CD14-positive monocyte (primary cell): ENCODE data around the gene PRKACG. TPM values are rescaled to one million over a fixed set of nuclear protein-coding genes. Genes with fewer than 3 reads are reported as not detected.

Experiments
- DNase-seq, 3 donors: peaks; one replicate each; pipeline ENCODE4 v3.0.0-alpha.2; 2011 to 2022
- H2AFZ ChIP-seq: 2 replicates; pipeline ENCODE4 v1.6.0; 2012; ENCODE audit warnings: mild to moderate bottlenecking, low read depth, low read length, inconsistent platforms; ENCODE audit not compliant: insufficient read depth, poor library complexity, severe bottlenecking
- H3K27ac ChIP-seq, 2 donors: 1 replicate in 1 of 2; 2 replicates in 1 of 2; pipeline ENCODE4 v1.5.1; 2012 to 2013; ENCODE audit warnings: low read length in 2 of 2, control low read depth in 1 of 2, inconsistent platforms in 1 of 2, low read depth in 1 of 2, mild to moderate bottlenecking in 1 of 2
- H3K27me3 ChIP-seq, 2 donors: one replicate each; pipeline versions ENCODE4 v1.6.0 to v1.6.1; 2011 to 2013; ENCODE audit warnings: low read length in 2 of 2; ENCODE audit not compliant: control insufficient read depth in 2 of 2, insufficient read depth in 2 of 2
- H3K36me3 ChIP-seq, 2 donors: replicated peaks in 1 of 2; 1 replicate in 1 of 2; 2 replicates in 1 of 2; pipeline versions ENCODE4 v1.5.1 to v1.6.1; 2012 to 2013; ENCODE audit warnings: low read length in 2 of 2, control low read depth in 1 of 2, inconsistent platforms in 1 of 2, mild to moderate bottlenecking in 1 of 2; ENCODE audit not compliant: insufficient read depth in 2 of 2, control insufficient read depth in 1 of 2
- H3K4me1 ChIP-seq, 2 donors: 1 replicate in 1 of 2; 2 replicates in 1 of 2; pipeline versions ENCODE4 v1.5.1 to v1.6.1; 2012 to 2013; ENCODE audit warnings: low read length in 2 of 2, control low read depth in 1 of 2, inconsistent platforms in 1 of 2, mild to moderate bottlenecking in 1 of 2, moderate library complexity in 1 of 2; ENCODE audit not compliant: insufficient read depth in 2 of 2, control insufficient read depth in 1 of 2
- H3K4me2 ChIP-seq: replicated peaks from 2 replicates; pipeline ENCODE3; 2012; ENCODE audit warnings: low read length, moderate library complexity, mild to moderate bottlenecking; ENCODE audit not compliant: poor library complexity, severe bottlenecking; ENCODE audit errors: extremely low read depth
- H3K4me3 ChIP-seq, 3 experiments: fragments of 200-600 bp in 1 of 3; sonication (generic) in 1 of 3; replicated peaks in 1 of 3; 1 replicate in 2 of 3; 2 replicates in 1 of 3; pipeline ENCODE4 v1.5.1; 2011 to 2013; ENCODE audit warnings: low read length in 3 of 3, mild to moderate bottlenecking in 3 of 3, control low read depth in 2 of 3, low read depth in 2 of 3, inconsistent platforms in 1 of 3, moderate library complexity in 1 of 3
- H3K79me2 ChIP-seq: 2 replicates; pipeline ENCODE4 v1.6.0; 2012; ENCODE audit warnings: mild to moderate bottlenecking, control low read depth, inconsistent platforms, low read length, moderate library complexity; ENCODE audit not compliant: insufficient read depth
- H3K9ac ChIP-seq: 2 replicates; pipeline ENCODE4 v1.6.0; 2017; ENCODE audit warnings: low read length, mild to moderate bottlenecking; ENCODE audit not compliant: insufficient read depth, poor library complexity, severe bottlenecking
- H3K9me3 ChIP-seq, 2 donors: replicated peaks in 1 of 2; 1 replicate in 1 of 2; 2 replicates in 1 of 2; pipeline versions ENCODE4 v1.5.1 to v1.6.1; 2012 to 2013; ENCODE audit warnings: low read length in 2 of 2, control low read depth in 1 of 2; ENCODE audit not compliant: control insufficient read depth in 1 of 2, insufficient read depth in 1 of 2
- H4K20me1 ChIP-seq: 2 replicates; pipeline ENCODE4 v1.6.0; 2012; ENCODE audit warnings: mild to moderate bottlenecking, low read length, control low read depth, moderate library complexity; ENCODE audit not compliant: insufficient read depth
- H3K27ac Mint-ChIP-seq, 7 donors: one replicate each; pipeline ENCODE4 v1.8.0; 2020; ENCODE audit warnings: mild to moderate bottlenecking in 7 of 7, mixed read lengths in 7 of 7, moderate library complexity in 6 of 7, inconsistent platforms in 2 of 7
- H3K27me3 Mint-ChIP-seq, 3 donors: one replicate each; pipeline ENCODE4 v1.8.0; 2021 to 2022; ENCODE audit warnings: low read depth in 3 of 3, mild to moderate bottlenecking in 3 of 3, mixed read lengths in 3 of 3, moderate library complexity in 3 of 3, inconsistent platforms in 1 of 3
- H3K36me3 Mint-ChIP-seq, 2 donors: one replicate each; pipeline ENCODE4 v1.8.0; 2020; ENCODE audit warnings: mixed read lengths in 2 of 2, inconsistent platforms in 1 of 2, mild to moderate bottlenecking in 1 of 2
- H3K4me1 Mint-ChIP-seq: one replicate; pipeline ENCODE4 v1.8.0; 2020; ENCODE audit warnings: mild to moderate bottlenecking, mixed read lengths
- H3K4me3 Mint-ChIP-seq, 2 donors: one replicate each; pipeline ENCODE4 v1.8.0; 2020; ENCODE audit warnings: mild to moderate bottlenecking in 2 of 2, mixed read lengths in 2 of 2, moderate library complexity in 1 of 2
- H3K9me3 Mint-ChIP-seq, 7 donors: one replicate each; pipeline ENCODE4 v1.8.0; 2020 to 2022; ENCODE audit warnings: mixed read lengths in 7 of 7, mild to moderate bottlenecking in 6 of 7, moderate library complexity in 6 of 7, inconsistent platforms in 2 of 7
- CTCF ChIP-seq: fragments of 200-600 bp; IDR thresholded peaks from one replicate; pipeline ENCODE4 v1.8.0; 2022; ENCODE audit warnings: antibody characterized with exemption, mild to moderate bottlenecking
- WGBS: methylation state at CpG from one replicate; pipeline ENCODE4 v1.1.5; 2013; ENCODE audit warnings: missing lambda C conversion rate; ENCODE audit not compliant: insufficient coverage; 5-methylcytosine and 5-hydroxymethylcytosine counted together
- intact Hi-C, 2 donors: fragments of 100-400 bp; cut with micrococcal nuclease; formaldehyde crosslinking; loops; one replicate each; pipeline versions ENCODE4 v1.15.0 to v1.15.1; 2023
- polyA plus RNA-seq, 3 donors: library from polyadenylated mRNA; depleted of rRNA in 1 of 3; unstranded in 2 of 3; stranded (reverse) in 1 of 3; fragments of 300-500 nt in 2 of 3; fragments of >200 nt in 1 of 3; fragmentation: Illumina TruSeq in 2 of 3; gene quantifications; 1 replicate in 2 of 3; 2 replicates in 1 of 3; pipeline ENCODE4 v1.2.3, GENCODE V29; 2012 to 2021

PRKACG gene
- polyA plus RNA-seq, 3 donors, result not detected

- no peak overlapping the region for H3K27ac ChIP-seq
- intact Hi-C loops, result no loop called here
Measured at GRCh38 chr9:69030851-69031645, 17.1 kb upstream of the PRKACG start.

GRCh38 chr9:69029535-69029934 is 15.6 kb upstream of the PRKACG start:
- Histone ChIP-seq H3K79me2 (no peaks in the 10 kb centered on the region), H3K9ac (no peak overlapping the region), H3K4me2 (no peak overlapping the region), H3K36me3 (no peaks in the 10 kb centered on the region), H4K20me1 (no peaks in the 10 kb centered on the region), H3K27ac (no peak overlapping the region), H3K4me3 (no peak overlapping the region), H3K4me1 (no peaks in the 10 kb centered on the region), H3K27me3 (no peaks in the 10 kb centered on the region), H2AFZ (no peak overlapping the region), H3K9me3 (peaks cover 0 to 6% of the 10 kb centered on the region in 2 donors)
- intact Hi-C loops, result loop anchor here in 1 of 2 donors (10.0 kb wide), 1 partner anchor 445 kb away; no protein-coding TSS in a partner anchor
- H3K36me3 Mint-ChIP-seq, result no peaks in the 10 kb centered on the region
- no peak overlapping the region for H3K27ac Mint-ChIP-seq
- no peak overlapping the region for H3K4me3 Mint-ChIP-seq
- no peak for DNase-seq
- H3K4me1 Mint-ChIP-seq, result peaks cover 14% of the 10 kb centered on the region
- peaks cover 0 to 11% (median 8%) of the 10 kb centered on the region in 7 donors for H3K9me3 Mint-ChIP-seq
- H3K27me3 Mint-ChIP-seq, result peaks cover 0 to 5% (median 0%) of the 10 kb centered on the region in 3 donors
- TF ChIP-seq CTCF, result no peak

More at GRCh38 chr9:69030851-69031645, 17.1 kb upstream of the PRKACG start:
- Histone ChIP-seq H3K79me2 (no peaks in the 10 kb centered on the region), H3K9me3 (peaks cover 0 to 6% of the 10 kb centered on the region in 2 donors), H3K4me1 (peaks cover 4 to 6% of the 10 kb centered on the region in 2 donors), H3K9ac (no peak overlapping the region), H3K4me2 (no peak overlapping the region), H3K27me3 (no peaks in the 10 kb centered on the region), H3K36me3 (no peaks in the 10 kb centered on the region), H3K4me3 (no peak overlapping the region), H2AFZ (no peak overlapping the region), H4K20me1 (no peaks in the 10 kb centered on the region)
- peaks cover 18% of the 10 kb centered on the region for H3K4me1 Mint-ChIP-seq
- H3K9me3 Mint-ChIP-seq, result peaks cover 0 to 10% (median 8%) of the 10 kb centered on the region in 7 donors
- WGBS, result no CpG with 5 or more reads among the region's 1 CpG
- no peak overlapping the region for H3K27ac Mint-ChIP-seq
- no peak for DNase-seq
- H3K36me3 Mint-ChIP-seq, result no peaks in the 10 kb centered on the region
- H3K4me3 Mint-ChIP-seq, result no peak overlapping the region
- TF ChIP-seq CTCF, result no peak
- peaks cover 0 to 3% (median 0%) of the 10 kb centered on the region in 3 donors for H3K27me3 Mint-ChIP-seq
